ENCODE data around the gene SLC41A3. TPM values are rescaled to one million over a fixed set of nuclear protein-coding genes. Genes with fewer than 3 reads are reported as not detected.

SLC41A3 gene
- total and polyA plus RNA-seq, 2 of the 4 experiments (the other 2 are of a cell fraction) = 30.5 to 43.5 TPM

DNA sequence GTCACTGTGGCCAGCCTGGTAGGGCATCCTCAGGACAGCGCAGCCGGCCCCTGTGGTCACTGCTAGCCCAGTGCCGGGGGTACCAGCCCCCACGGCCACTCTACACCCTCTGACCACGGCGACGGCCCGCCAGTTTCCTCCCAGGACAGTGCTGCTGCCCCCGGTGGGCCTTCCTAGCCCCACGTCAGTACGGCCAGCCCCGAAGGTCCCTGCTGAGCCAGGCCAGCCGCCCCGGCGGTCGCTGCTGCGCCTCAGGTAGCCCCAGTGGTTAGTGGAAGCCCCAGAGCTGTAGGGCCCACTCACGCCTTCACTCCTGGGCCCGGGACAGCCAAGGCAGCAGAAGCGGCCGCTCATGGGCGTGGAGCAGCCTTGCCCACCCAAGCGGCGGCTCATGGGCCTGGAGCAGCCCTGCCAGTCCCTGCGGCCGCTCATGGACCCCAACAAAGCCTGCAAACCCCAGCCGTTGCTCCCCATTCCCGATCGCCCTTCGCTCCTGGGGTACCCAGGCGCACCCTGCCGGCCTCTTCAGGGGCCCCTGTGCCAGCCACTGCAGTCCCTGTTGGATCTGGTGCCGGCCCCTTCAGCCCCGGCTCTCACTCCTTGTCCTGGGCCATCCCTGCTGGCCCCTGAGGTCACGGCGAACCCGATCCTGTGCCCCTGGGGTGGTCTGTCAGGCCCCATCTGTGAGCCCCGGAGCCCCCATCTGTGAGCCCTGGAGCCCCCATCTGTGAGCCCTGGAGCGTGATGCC lies 124.4 kb downstream of the SLC41A3 start:
- Histone ChIP-seq H3K27me3 (ENCODE audit: control insufficient read depth, insufficient read depth, low read length) (peaks cover 9% of the 10 kb centered on the region), H2AK9ac (replicated peaks; ENCODE audit: low read depth, low read length, poor library complexity) (no peak overlapping the region), H4K91ac (ENCODE audit: insufficient read depth, low read depth, low read length) (no peak overlapping the region), H3K4me3 (ENCODE audit: insufficient read depth, low read depth, low read length) (no peak overlapping the region), H3K9ac (ENCODE audit: low read depth, low read length) (no peak overlapping the region), H3K56ac (ENCODE audit: extremely low read depth, insufficient read depth, low read length) (no peak overlapping the region), H3K79me1 (ENCODE audit: low read depth in 1 of 2, low read length in 2 of 2) (no peaks in the 10 kb centered on the region), H2BK5ac (ENCODE audit: low read depth, low read length, poor library complexity, severe bottlenecking) (no peak overlapping the region), H3K9me1 (ENCODE audit: insufficient read depth, low read length) (no peaks in the 10 kb centered on the region), H3K4ac (ENCODE audit: low read depth, low read length) (no peak overlapping the region), H3K36me3 (ENCODE audit: control insufficient read depth, insufficient read depth, low read length) (no peaks in the 10 kb centered on the region), H2AFZ (replicated peaks; ENCODE audit: low read length, poor library complexity) (no peak overlapping the region), H3K4me2 (ENCODE audit: low read depth, low read length) (no peak overlapping the region), H2BK20ac (ENCODE audit: low read depth, low read length) (no peak overlapping the region), H3K18ac (ENCODE audit: low read depth, low read length) (no peak overlapping the region), H2BK120ac (ENCODE audit: low read depth, low read length) (no peak overlapping the region), H3K14ac (replicated peaks; ENCODE audit: low read depth, low read length) (no peak overlapping the region), H4K5ac (ENCODE audit: low read depth, low read length) (no peak overlapping the region), H3K4me1 (ENCODE audit: control insufficient read depth, insufficient read depth, low read length) (no peaks in the 10 kb centered on the region), H3K27ac (ENCODE audit: insufficient read depth, low read length) (no peak overlapping the region), H4K8ac (ENCODE audit: low read depth in 2 of 2, low read length in 2 of 2) (no peak overlapping the region), H3K23ac (ENCODE audit: low read depth, low read length) (no peak overlapping the region), H2AK5ac (ENCODE audit: low read depth, low read length) (no peak overlapping the region), H3K9me3 (ENCODE audit: control insufficient read depth, insufficient read depth, low read length) (no peaks in the 10 kb centered on the region), H2BK15ac (ENCODE audit: low read depth, low read length) (no peak overlapping the region), H4K20me1 (ENCODE audit: insufficient read depth, low read length) (no peaks in the 10 kb centered on the region)
- in situ Hi-C loops (cut with MboI; ENCODE audit: low sequenced_read_pairs) = loop anchor here (25.0 kb wide), 1 partner anchor 428 kb away; the partner anchor contains the start of gene CFAP100
- no TSS peak for BruUV-seq (replicated peaks)
- ChIA-PET CTCF (no interaction called here), POLR2A (ENCODE audit: unreplicated experiment) (no interaction called here)
- no peak for ATAC-seq (ENCODE audit: low read depth)
- intact Hi-C loops (cut with micrococcal nuclease) = no loop called here
- dilution Hi-C loops (cut with HindIII; ENCODE audit: low sequenced_read_pairs, unreplicated experiment) = no loop called here
- no peak for DNase-seq
- TF ChIP-seq BHLHE40 (IDR thresholded peaks at IDR 0.05; ENCODE audit: low read depth, low read length) = no peak
- no peak for TF ChIP-seq CEBPB (IDR thresholded peaks at IDR 0.05; ENCODE audit: low read depth, low read length)
- TF ChIP-seq SMC3 (IDR thresholded peaks at IDR 0.05; ENCODE audit: low read depth, low read length) = no peak
- no peak for TF ChIP-seq MAFK (IDR thresholded peaks at IDR 0.05; ENCODE audit: low read depth, low read length)
- no peak for TF ChIP-seq MXI1 (IDR thresholded peaks at IDR 0.05; ENCODE audit: borderline replicate concordance, low read depth, low read length)
- no peak for TF ChIP-seq NFE2L2 (IDR thresholded peaks at IDR 0.05; ENCODE audit: low read depth, low read length)
- TF ChIP-seq CHD1 (IDR thresholded peaks at IDR 0.05; ENCODE audit: low read depth, low read length) = no peak
- TF ChIP-seq USF2 (IDR thresholded peaks at IDR 0.05; ENCODE audit: low read depth, low read length) = no peak
- TF ChIP-seq CTCF (conservative IDR thresholded peaks at IDR 0.05; ENCODE audit: low read depth, low read length) = no peak
- TF ChIP-seq FOS (IDR thresholded peaks at IDR 0.05; ENCODE audit: low read depth, low read length) = no peak
- TF ChIP-seq RAD21 (IDR thresholded peaks at IDR 0.05; ENCODE audit: low read length) = no peak
- TF ChIP-seq, protein P1, sequence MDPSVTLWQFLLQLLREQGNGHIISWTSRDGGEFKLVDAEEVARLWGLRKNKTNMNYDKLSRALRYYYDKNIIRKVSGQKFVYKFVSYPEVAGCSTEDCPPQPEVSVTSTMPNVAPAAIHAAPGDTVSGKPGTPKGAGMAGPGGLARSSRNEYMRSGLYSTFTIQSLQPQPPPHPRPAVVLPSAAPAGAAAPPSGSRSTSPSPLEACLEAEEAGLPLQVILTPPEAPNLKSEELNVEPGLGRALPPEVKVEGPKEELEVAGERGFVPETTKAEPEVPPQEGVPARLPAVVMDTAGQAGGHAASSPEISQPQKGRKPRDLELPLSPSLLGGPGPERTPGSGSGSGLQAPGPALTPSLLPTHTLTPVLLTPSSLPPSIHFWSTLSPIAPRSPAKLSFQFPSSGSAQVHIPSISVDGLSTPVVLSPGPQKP (IDR thresholded peaks at IDR 0.05; ENCODE audit: borderline replicate concordance, low read depth, low read length) = no peak
- TF ChIP-seq RFX5 (IDR thresholded peaks at IDR 0.05; ENCODE audit: low read depth, low read length) = no peak
- no peak for TF ChIP-seq POLR2A (IDR thresholded peaks at IDR 0.05; ENCODE audit: low read depth, low read length)
- TF ChIP-seq RCOR1 (IDR thresholded peaks at IDR 0.05; ENCODE audit: insufficient replicate concordance, low read length) = no peak
- TF ChIP-seq MAZ (IDR thresholded peaks at IDR 0.05; ENCODE audit: borderline replicate concordance, low read depth, low read length) = no peak
- 82% methylated on average over 21 of the region's 39 CpGs; no CpG with 5 or more reads in 1 of the 2 experiments for WGBS, 2 experiments (ENCODE audit: extremely low coverage in 2 of 2, insufficient read length in 1 of 2)

Data from IMR-90 (cell line).